ENCODE measurements around the gene UNC5CL. TPM values are rescaled to one million over a fixed set of nuclear protein-coding genes. Genes with fewer than 3 reads are reported as not detected.
"Not testable (repeated sequence)": the region's sequence is repeated elsewhere in the genome, so short reads cannot be mapped to it uniquely, and the experiment has no call there.

Gene UNC5CL
- total RNA-seq, 1 donor from 2014 or later, result 2.1 TPM

- intact Hi-C loops (cut with micrococcal nuclease), result no loop called here
These were observed 1.3 kb upstream of the UNC5CL start for GRCh38 chr6:41040101-41040939.

- intact Hi-C loops (cut with micrococcal nuclease), result no loop called here
These were observed 816 bp downstream of the UNC5CL start for GRCh38 chr6:41038205-41038604.

GRCh38 chr6:41037107-41037900 is 1.7 kb downstream of the UNC5CL start:
- intact Hi-C loops (cut with micrococcal nuclease), result no loop called here

GRCh38 chr6:41036601-41037000 is 2.4 kb downstream of the UNC5CL start:
- intact Hi-C loops (cut with micrococcal nuclease), result no loop called here

- intact Hi-C loops (cut with micrococcal nuclease), result no loop called here
These were observed 2.8 kb downstream of the UNC5CL start for GRCh38 chr6:41036186-41036585.

GRCh38 chr6:41033776-41034175 is 5.2 kb downstream of the UNC5CL start:
- intact Hi-C loops (cut with micrococcal nuclease), result no loop called here

- intact Hi-C loops (cut with micrococcal nuclease), result no loop called here
These were observed 6.2 kb downstream of the UNC5CL start for GRCh38 chr6:41032830-41033229.

- intact Hi-C loops (cut with micrococcal nuclease), result loop anchor here (1.0 to 5.0 kb wide), 10 partner anchors 39 to 1666 kb away; partner anchors contain the start of genes LRFN2, NFYA, OARD1 and TREML2
These were observed 10.2 kb downstream of the UNC5CL start for GRCh38 chr6:41028561-41029412.

- intact Hi-C loops (cut with micrococcal nuclease), result loop anchor here (1.0 to 5.0 kb wide), 12 partner anchors 11 to 1666 kb away; partner anchors contain the start of genes LRFN2, NFYA, OARD1 and TREML2
These were observed 11.0 kb downstream of the UNC5CL start for GRCh38 chr6:41027799-41028560.

GRCh38 chr6:41027241-41027640 is 11.8 kb downstream of the UNC5CL start:
- intact Hi-C loops (cut with micrococcal nuclease), result loop anchor here (1.0 to 5.0 kb wide), 6 partner anchors 12 to 1665 kb away; partner anchors contain the start of genes LRFN2 and UNC5CL

- intact Hi-C loops (cut with micrococcal nuclease), result loop anchor here (5.0 kb wide), 4 partner anchors 439 to 1664 kb away; partner anchors contain the start of gene LRFN2
These were observed 13.0 kb downstream of the UNC5CL start for GRCh38 chr6:41025966-41026530.

GRCh38 chr6:41023114-41023513 is 15.9 kb downstream of the UNC5CL start:
- intact Hi-C loops (cut with micrococcal nuclease), result no loop called here

- intact Hi-C loops (cut with micrococcal nuclease), result no loop called here
These were observed 16.7 kb downstream of the UNC5CL start for GRCh38 chr6:41022294-41022693.

- intact Hi-C loops (cut with micrococcal nuclease), result no loop called here
These were observed 17.2 kb downstream of the UNC5CL start for GRCh38 chr6:41021832-41022231.

- intact Hi-C loops (cut with micrococcal nuclease), result no loop called here
These were observed 21.4 kb downstream of the UNC5CL start for GRCh38 chr6:41017663-41018062.

- intact Hi-C loops (cut with micrococcal nuclease), result not testable (repeated sequence)
These were observed 23.2 kb downstream of the UNC5CL start for GRCh38 chr6:41015860-41016259.

GRCh38 chr6:41014780-41015179 is 24.2 kb downstream of the UNC5CL start:
- intact Hi-C loops (cut with micrococcal nuclease), result no loop called here

GRCh38 chr6:41013466-41014153 is 25.4 kb downstream of the UNC5CL start:
- intact Hi-C loops (cut with micrococcal nuclease), result no loop called here

- intact Hi-C loops (cut with micrococcal nuclease), result no loop called here
These were observed 27.3 kb downstream of the UNC5CL start for GRCh38 chr6:41011673-41012072.
